ENCODE results near the gene DDX59. TPM values are rescaled to one million over a fixed set of nuclear protein-coding genes. Genes with fewer than 3 reads are reported as not detected.

The DDX59 gene
- total RNA-seq, 1 experiment from 2014 or later = 19.4 TPM

- H3K36me3 Mint-ChIP-seq = no peaks in the 10 kb centered on the region
- ChIA-PET CTCF (no interaction called here), POLR2A (no interaction called here)
- DNase-seq (ENCODE audit: low spot score) (no peak), ATAC-seq (no peak)
- H3K27ac Mint-ChIP-seq = no peak overlapping the region
- no peak overlapping the region for H3K4me3 Mint-ChIP-seq
- TF ChIP-seq ZBTB43 (CRISPR knock-in tag; IDR thresholded peaks at IDR 0.05) = no peak
- TF ChIP-seq, protein P1, sequence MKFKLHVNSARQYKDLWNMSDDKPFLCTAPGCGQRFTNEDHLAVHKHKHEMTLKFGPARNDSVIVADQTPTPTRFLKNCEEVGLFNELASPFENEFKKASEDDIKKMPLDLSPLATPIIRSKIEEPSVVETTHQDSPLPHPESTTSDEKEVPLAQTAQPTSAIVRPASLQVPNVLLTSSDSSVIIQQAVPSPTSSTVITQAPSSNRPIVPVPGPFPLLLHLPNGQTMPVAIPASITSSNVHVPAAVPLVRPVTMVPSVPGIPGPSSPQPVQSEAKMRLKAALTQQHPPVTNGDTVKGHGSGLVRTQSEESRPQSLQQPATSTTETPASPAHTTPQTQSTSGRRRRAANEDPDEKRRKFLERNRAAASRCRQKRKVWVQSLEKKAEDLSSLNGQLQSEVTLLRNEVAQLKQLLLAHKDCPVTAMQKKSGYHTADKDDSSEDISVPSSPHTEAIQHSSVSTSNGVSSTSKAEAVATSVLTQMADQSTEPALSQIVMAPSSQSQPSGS (CRISPR knock-in tag; IDR thresholded peaks at IDR 0.05; ENCODE audit: borderline replicate concordance, low read depth) = no peak
- TF ChIP-seq SMAD4 (CRISPR knock-in tag; IDR thresholded peaks at IDR 0.05) = no peak
- no peak for TF ChIP-seq ZNF317 (CRISPR knock-in tag; IDR thresholded peaks at IDR 0.05; ENCODE audit: borderline replicate concordance, low read depth)
- TF ChIP-seq, protein P2, sequence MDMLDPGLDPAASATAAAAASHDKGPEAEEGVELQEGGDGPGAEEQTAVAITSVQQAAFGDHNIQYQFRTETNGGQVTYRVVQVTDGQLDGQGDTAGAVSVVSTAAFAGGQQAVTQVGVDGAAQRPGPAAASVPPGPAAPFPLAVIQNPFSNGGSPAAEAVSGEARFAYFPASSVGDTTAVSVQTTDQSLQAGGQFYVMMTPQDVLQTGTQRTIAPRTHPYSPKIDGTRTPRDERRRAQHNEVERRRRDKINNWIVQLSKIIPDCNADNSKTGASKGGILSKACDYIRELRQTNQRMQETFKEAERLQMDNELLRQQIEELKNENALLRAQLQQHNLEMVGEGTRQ (CRISPR knock-in tag; IDR thresholded peaks at IDR 0.05) = no peak
- TF ChIP-seq SP1 (CRISPR knock-in tag; conservative IDR thresholded peaks at IDR 0.05) = no peak
- TF ChIP-seq ZNF121 (CRISPR knock-in tag; IDR thresholded peaks at IDR 0.05) = no peak
- TF ChIP-seq, protein P3, sequence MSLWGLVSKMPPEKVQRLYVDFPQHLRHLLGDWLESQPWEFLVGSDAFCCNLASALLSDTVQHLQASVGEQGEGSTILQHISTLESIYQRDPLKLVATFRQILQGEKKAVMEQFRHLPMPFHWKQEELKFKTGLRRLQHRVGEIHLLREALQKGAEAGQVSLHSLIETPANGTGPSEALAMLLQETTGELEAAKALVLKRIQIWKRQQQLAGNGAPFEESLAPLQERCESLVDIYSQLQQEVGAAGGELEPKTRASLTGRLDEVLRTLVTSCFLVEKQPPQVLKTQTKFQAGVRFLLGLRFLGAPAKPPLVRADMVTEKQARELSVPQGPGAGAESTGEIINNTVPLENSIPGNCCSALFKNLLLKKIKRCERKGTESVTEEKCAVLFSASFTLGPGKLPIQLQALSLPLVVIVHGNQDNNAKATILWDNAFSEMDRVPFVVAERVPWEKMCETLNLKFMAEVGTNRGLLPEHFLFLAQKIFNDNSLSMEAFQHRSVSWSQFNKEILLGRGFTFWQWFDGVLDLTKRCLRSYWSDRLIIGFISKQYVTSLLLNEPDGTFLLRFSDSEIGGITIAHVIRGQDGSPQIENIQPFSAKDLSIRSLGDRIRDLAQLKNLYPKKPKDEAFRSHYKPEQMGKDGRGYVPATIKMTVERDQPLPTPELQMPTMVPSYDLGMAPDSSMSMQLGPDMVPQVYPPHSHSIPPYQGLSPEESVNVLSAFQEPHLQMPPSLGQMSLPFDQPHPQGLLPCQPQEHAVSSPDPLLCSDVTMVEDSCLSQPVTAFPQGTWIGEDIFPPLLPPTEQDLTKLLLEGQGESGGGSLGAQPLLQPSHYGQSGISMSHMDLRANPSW (CRISPR knock-in tag; conservative IDR thresholded peaks at IDR 0.05; ENCODE audit: low read depth) = no peak
- TF ChIP-seq ELF4 (CRISPR knock-in tag; IDR thresholded peaks at IDR 0.05; ENCODE audit: low read depth) = no peak
- no peak for TF ChIP-seq GRHL2 (CRISPR knock-in tag; IDR thresholded peaks at IDR 0.05; ENCODE audit: insufficient replicate concordance, severe bottlenecking)
- no peak for TF ChIP-seq ATF1 (CRISPR knock-in tag; IDR thresholded peaks at IDR 0.05)
- TF ChIP-seq ZNF263 (CRISPR knock-in tag; IDR thresholded peaks at IDR 0.05; ENCODE audit: low read depth) = no peak
- no peak for TF ChIP-seq TCF7 (CRISPR knock-in tag; IDR thresholded peaks at IDR 0.05; ENCODE audit: low read depth)
- TF ChIP-seq ZNF512 (CRISPR knock-in tag; IDR thresholded peaks at IDR 0.05; ENCODE audit: borderline replicate concordance) = no peak
- TF ChIP-seq SMAD3 (CRISPR knock-in tag; IDR thresholded peaks at IDR 0.05; ENCODE audit: borderline replicate concordance) = no peak
- TF ChIP-seq TEAD4 (CRISPR knock-in tag; IDR thresholded peaks at IDR 0.05) = no peak
- H3K27me3 Mint-ChIP-seq (ENCODE audit: low read depth) = no peaks in the 10 kb centered on the region
- no peaks in the 10 kb centered on the region for H3K4me1 Mint-ChIP-seq
- H3K9me3 Mint-ChIP-seq = no peaks in the 10 kb centered on the region
Measured at GRCh38 chr1:200708161-200708560, 38.5 kb upstream of the DDX59 start.

DNA sequence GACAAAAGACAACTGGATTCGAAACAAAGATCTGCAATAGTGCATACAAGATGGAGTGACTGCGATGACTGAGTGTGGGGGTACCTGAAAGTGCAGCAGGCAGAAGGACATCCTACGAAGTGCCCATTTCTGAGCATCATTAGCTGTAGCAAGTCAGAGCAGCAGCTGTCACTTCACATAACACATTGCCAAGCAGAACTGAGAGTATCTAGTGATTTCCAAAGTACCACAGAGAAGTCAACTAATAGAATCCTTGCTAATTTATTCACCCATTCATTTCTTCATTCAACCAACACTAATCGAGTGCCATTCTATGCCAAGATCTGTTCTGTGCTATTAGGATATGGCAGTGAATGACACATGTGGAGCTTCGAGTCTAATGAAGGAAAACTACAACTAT, 37.4 kb upstream of the DDX59 start:
- Mint-ChIP-seq H3K27ac (no peak overlapping the region), H3K4me3 (no peak overlapping the region), H3K27me3 (ENCODE audit: low read depth) (no peaks in the 10 kb centered on the region), H3K36me3 (no peaks in the 10 kb centered on the region), H3K9me3 (no peaks in the 10 kb centered on the region), H3K4me1 (no peaks in the 10 kb centered on the region)
- no peak for ATAC-seq
- no peak for TF ChIP-seq IRF1 (CRISPR knock-in tag; IDR thresholded peaks at IDR 0.05)
- no peak for TF ChIP-seq NFE2L1 (CRISPR knock-in tag; IDR thresholded peaks at IDR 0.05)
- TF ChIP-seq ESRRA (CRISPR knock-in tag; IDR thresholded peaks at IDR 0.05; ENCODE audit: borderline replicate concordance) = no peak
- TF ChIP-seq ATF1 (CRISPR knock-in tag; IDR thresholded peaks at IDR 0.05) = no peak
- POLR2A ChIA-PET = no interaction called here
- no peak for DNase-seq (ENCODE audit: low spot score)
- CTCF ChIA-PET = no interaction called here
